Kidney (tissue), 14 donors: ENCODE data around the gene SNRNP48. TPM values are rescaled to one million over a fixed set of nuclear protein-coding genes. Genes with fewer than 3 reads are reported as not detected.
A peak's percentile ranks its signal among the peaks of the same experiment; 100 is the strongest.

Experiments
- DNase-seq, 5 donors: peaks; one replicate each; pipeline ENCODE4 v3.0.0-alpha.2; 2013 to 2020
- FAIRE-seq: peaks from 2 replicates; lab custom pipeline; 2012; peaks lifted over from hg19 to GRCh38; lab: Jason Lieb, UNC
- H3K27ac ChIP-seq, 2 donors: one replicate each; pipeline ENCODE4 v1.7.0; 2013; ENCODE audit warnings: low read depth in 2 of 2, low read length in 2 of 2, inconsistent platforms in 1 of 2
- H3K27me3 ChIP-seq: one replicate; pipeline ENCODE4 v1.7.1; 2013; ENCODE audit warnings: low read length, inconsistent platforms; ENCODE audit not compliant: control insufficient read depth, insufficient read depth
- H3K36me3 ChIP-seq, 3 donors: one replicate each; pipeline versions ENCODE4 v1.7.0 to v1.7.1; 2013; ENCODE audit warnings: low read length in 3 of 3, control low read depth in 1 of 3, inconsistent platforms in 1 of 3; ENCODE audit not compliant: insufficient read depth in 3 of 3, control insufficient read depth in 2 of 3
- H3K4me1 ChIP-seq, 3 donors: one replicate each; pipeline versions ENCODE4 v1.7.0 to v1.7.1; 2013; ENCODE audit warnings: low read length in 3 of 3, inconsistent platforms in 1 of 3, low read depth in 1 of 3; ENCODE audit not compliant: control insufficient read depth in 2 of 3, insufficient read depth in 2 of 3
- H3K4me3 ChIP-seq, 3 donors: one replicate each; pipeline versions ENCODE4 v1.7.0 to v1.8.1; 2013; ENCODE audit warnings: low read length in 3 of 3, control low read depth in 1 of 3, inconsistent platforms in 1 of 3
- H3K9ac ChIP-seq, 3 donors: one replicate each; pipeline versions ENCODE4 v1.7.0 to v1.7.1; 2013; ENCODE audit warnings: low read length in 3 of 3, control low read depth in 1 of 3, inconsistent platforms in 1 of 3
- H3K9me3 ChIP-seq, 3 donors: one replicate each; pipeline versions ENCODE4 v1.7.0 to v1.7.1; 2013; ENCODE audit warnings: low read length in 3 of 3, control low read depth in 1 of 3, inconsistent platforms in 1 of 3; ENCODE audit not compliant: control insufficient read depth in 2 of 3, insufficient read depth in 1 of 3
- intact Hi-C: fragments of 100-400 bp; cut with DNase I; formaldehyde crosslinking; loops from one replicate; pipeline ENCODE4 v1.11.1; 2022
- polyA plus RNA-seq: library from polyadenylated mRNA; stranded (reverse); fragments of 350-450 nt; fragmentation: Illumina TruSeq; extraction: RNeasy Lipid Tissue Mini Kit (QIAGEN cat#74804); gene quantifications from one replicate; pipeline ENCODE4 v1.2.3, GENCODE V29; 2014; ENCODE audit warnings: low read depth, low replicate concordance; ENCODE audit not compliant: insufficient read depth
- total RNA-seq: library from RNA; stranded (reverse); fragmentation: NEBNext Ultra II Directional; extraction: Animal tissue kit (Norgen Biotek cat#: 25700); gene quantifications from one replicate; pipeline ENCODE4 v1.2.1, GENCODE V29; 2021
- TF ChIP-seq, protein P1 (sequence below): IDR thresholded peaks from 3 replicates; pipeline ENCODE4 v1.5.1; 2012; ENCODE audit warnings: mild to moderate bottlenecking, moderate library complexity, borderline replicate concordance; ENCODE audit not compliant: insufficient read depth; ENCODE audit errors: extremely low read depth
- donor health status: control.
- donor health status: control.
- donor health status: control.
- donor health status: control.
- donor health status: control.
- donor health status: DM: yes; HTN: yes; CAD: no.
- donor health status: Normal renal cell carcinoma (clear cell type).

Gene SNRNP48
- total and polyA plus RNA-seq, 2 donors from 2014 or later, result 5.2 to 12.1 TPM

- Histone ChIP-seq H3K4me1 (peaks cover 0 to 3% (median 2%) of the 10 kb centered on the region in 3 donors), H3K27me3 (no peaks in the 10 kb centered on the region), H3K4me3 (no peak overlapping the region), H3K27ac (no peak overlapping the region), H3K9me3 (no peaks in the 10 kb centered on the region), H3K36me3 (peaks cover 3 to 17% (median 16%) of the 10 kb centered on the region in 3 donors), H3K9ac (no peak overlapping the region)
- FAIRE-seq, result no peak
- intact Hi-C loops, result no loop called here
- no peak for DNase-seq
- TF ChIP-seq, protein P1, sequence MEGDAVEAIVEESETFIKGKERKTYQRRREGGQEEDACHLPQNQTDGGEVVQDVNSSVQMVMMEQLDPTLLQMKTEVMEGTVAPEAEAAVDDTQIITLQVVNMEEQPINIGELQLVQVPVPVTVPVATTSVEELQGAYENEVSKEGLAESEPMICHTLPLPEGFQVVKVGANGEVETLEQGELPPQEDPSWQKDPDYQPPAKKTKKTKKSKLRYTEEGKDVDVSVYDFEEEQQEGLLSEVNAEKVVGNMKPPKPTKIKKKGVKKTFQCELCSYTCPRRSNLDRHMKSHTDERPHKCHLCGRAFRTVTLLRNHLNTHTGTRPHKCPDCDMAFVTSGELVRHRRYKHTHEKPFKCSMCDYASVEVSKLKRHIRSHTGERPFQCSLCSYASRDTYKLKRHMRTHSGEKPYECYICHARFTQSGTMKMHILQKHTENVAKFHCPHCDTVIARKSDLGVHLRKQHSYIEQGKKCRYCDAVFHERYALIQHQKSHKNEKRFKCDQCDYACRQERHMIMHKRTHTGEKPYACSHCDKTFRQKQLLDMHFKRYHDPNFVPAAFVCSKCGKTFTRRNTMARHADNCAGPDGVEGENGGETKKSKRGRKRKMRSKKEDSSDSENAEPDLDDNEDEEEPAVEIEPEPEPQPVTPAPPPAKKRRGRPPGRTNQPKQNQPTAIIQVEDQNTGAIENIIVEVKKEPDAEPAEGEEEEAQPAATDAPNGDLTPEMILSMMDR, result no peak
Measured at GRCh38 chr6:7587631-7588100, 2.3 kb upstream of the SNRNP48 start.

DNA sequence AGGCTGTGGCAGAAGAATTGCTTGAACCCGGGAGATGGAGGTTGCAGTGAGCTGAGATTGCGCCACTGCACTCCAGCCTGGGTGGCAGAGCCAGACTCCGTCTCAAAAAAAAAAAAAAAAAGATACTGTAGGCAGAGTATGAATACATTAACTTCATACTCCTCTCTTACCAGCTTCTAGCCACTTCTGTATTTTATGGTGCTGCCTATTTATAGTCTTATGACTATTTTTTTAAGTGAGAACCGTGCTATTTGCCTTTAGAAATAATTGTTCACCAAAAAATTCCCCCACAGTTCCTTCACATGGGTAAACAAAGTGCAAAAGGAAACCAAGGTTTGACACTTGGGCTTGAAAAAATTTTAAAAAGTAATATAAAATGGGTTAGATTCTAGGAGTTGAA lies 1.5 kb upstream of the SNRNP48 start:
- H3K36me3 ChIP-seq, result peaks cover 0 to 9% (median 9%) of the 10 kb centered on the region in 3 donors
- no peak overlapping the region for H3K9ac ChIP-seq
- peaks cover 0 to 3% (median 2%) of the 10 kb centered on the region in 3 donors for H3K4me1 ChIP-seq
- H3K27ac ChIP-seq, result no peak overlapping the region
- FAIRE-seq, result no peak
- TF ChIP-seq, protein P1, result no peak
- no peak overlapping the region for H3K4me3 ChIP-seq
- intact Hi-C loops, result no loop called here
- H3K9me3 ChIP-seq, result no peaks in the 10 kb centered on the region
- no peaks in the 10 kb centered on the region for H3K27me3 ChIP-seq
- DNase-seq, result no peak

GRCh38 chr6:7589221-7589620 lies 777 bp upstream of the SNRNP48 start:
- FAIRE-seq, result no peak
- intact Hi-C loops, result no loop called here
- Histone ChIP-seq H3K4me1 (peaks cover 0 to 3% (median 2%) of the 10 kb centered on the region in 3 donors), H3K27ac (no peak overlapping the region), H3K9ac (no peak overlapping the region), H3K4me3 (peak overlapping the region in 1 of 3 donors; percentile 66), H3K36me3 (peaks cover 0 to 5% (median 3%) of the 10 kb centered on the region in 3 donors), H3K27me3 (no peaks in the 10 kb centered on the region), H3K9me3 (no peaks in the 10 kb centered on the region)
- no peak for DNase-seq
- TF ChIP-seq, protein P1, result no peak

DNA sequence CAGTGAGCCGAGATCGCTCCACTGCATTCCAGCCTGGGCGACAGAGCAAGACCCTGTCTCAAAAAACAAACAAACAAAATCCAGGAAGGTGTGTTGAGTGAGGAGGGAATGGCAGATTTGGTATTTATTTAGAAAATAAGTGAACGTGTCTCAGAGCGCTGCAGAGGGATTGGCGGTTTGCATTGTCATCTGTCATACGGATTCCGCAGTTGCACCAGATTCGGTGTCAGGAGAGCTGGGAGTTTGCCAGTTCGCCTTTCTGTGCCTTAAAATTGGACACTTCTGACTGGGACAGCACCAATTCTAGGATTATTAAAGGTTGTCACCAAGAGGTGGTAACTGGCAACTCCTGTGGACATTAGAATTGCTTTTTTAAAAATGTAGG lies 912 bp downstream of the SNRNP48 start:
- TF ChIP-seq, protein P1, result no peak
- H3K9ac ChIP-seq, result peak overlapping the region; percentile 22 to 67 (median 33)
- DNase-seq, result peak in 1 of 5 donors; percentile 15
- no peaks in the 10 kb centered on the region for H3K27me3 ChIP-seq
- H3K27ac ChIP-seq, result no peak overlapping the region
- no peaks in the 10 kb centered on the region for H3K9me3 ChIP-seq
- H3K4me1 ChIP-seq, result peaks cover 0 to 3% (median 2%) of the 10 kb centered on the region in 3 donors
- H3K4me3 ChIP-seq, result peak overlapping the region; percentile 40 to 69 (median 66)
- FAIRE-seq, result no peak
- intact Hi-C loops, result no loop called here
- peaks cover 2 to 13% (median 3%) of the 10 kb centered on the region in 3 donors for H3K36me3 ChIP-seq
